Thyroid gland (tissue), 4 donors: ENCODE results near the gene AIG1.
"Not testable (repeated sequence)": the region's sequence is repeated elsewhere in the genome, so short reads cannot be mapped to it uniquely, and the experiment has no call there.

Source experiments
- CTCF ChIP-seq, 6 experiments: fragments of 200-600 bp in 3 of 6; fragments of 450-650 bp in 3 of 6; sonication (generic) in 3 of 6; IDR thresholded peaks; one replicate each; pipeline ENCODE4 v1.5.1; 2016 to 2019; ENCODE audit warnings: antibody characterized with exemption in 6 of 6, mild to moderate bottlenecking in 2 of 6, inconsistent platforms in 1 of 6, moderate library complexity in 1 of 6
- POLR2A ChIP-seq, 2 donors: fragments of 450-650 bp; IDR thresholded peaks; one replicate each; pipeline ENCODE4 v1.6.1; 2017; ENCODE audit warnings: antibody characterized with exemption in 2 of 2, mild to moderate bottlenecking in 2 of 2, moderate library complexity in 1 of 2

DNA sequence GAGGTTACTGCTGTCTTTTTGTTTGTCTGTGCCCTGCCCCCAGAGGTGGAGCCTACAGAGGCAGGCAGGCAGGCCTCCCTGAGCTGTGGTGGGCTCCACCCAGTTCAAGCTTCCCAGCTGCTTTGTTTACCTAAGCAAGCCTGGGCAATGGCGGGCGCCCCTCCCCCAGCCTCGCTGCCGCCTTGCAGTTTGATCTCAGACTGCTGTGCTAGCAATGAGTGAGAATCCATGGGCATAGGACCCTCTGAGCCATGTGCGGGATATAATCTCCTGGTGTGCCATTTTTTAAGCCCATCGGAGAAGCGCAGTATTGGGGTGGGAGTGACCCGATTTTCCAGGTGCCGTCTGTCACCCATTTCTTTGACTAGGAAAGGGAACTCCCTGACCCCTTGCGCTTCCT is 247.1 kb downstream of the AIG1 start:
- TF ChIP-seq CTCF, POLR2A (IDR thresholded peaks at IDR 0.05): not testable (repeated sequence)
